GM12872 (cell line): Measurements from ENCODE around the gene PEX14.

Source experiments
- CTCF ChIP-seq: IDR thresholded peaks from 3 replicates; pipeline ENCODE4 v1.5.1; 2011; ENCODE audit warnings: low read depth, mild to moderate bottlenecking, low read length, moderate library complexity; ENCODE audit not compliant: insufficient read depth

The PEX14 gene

GRCh38 chr1:10662824-10663677 is 188.3 kb downstream of the PEX14 start:
- no peak for TF ChIP-seq CTCF

DNA sequence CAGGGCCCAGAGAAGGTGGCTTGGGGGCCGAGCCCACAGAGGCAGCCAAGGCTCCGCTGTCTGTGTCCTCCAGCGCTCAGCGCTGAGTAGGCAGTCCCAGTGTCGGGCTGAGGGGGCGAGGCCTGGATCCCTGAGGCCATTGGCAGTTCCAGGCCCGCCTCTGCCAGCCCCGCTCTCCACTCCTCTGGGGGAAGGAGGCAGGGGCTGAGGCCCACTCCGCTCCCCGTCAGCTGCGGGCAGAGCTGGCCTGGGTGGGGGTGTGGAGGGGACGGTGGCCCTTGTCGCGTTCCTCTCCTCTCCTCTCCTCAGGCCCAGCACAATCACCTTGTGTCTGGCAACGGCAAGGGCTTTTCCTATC is 188.9 kb downstream of the PEX14 start:
- no peak for TF ChIP-seq CTCF

DNA sequence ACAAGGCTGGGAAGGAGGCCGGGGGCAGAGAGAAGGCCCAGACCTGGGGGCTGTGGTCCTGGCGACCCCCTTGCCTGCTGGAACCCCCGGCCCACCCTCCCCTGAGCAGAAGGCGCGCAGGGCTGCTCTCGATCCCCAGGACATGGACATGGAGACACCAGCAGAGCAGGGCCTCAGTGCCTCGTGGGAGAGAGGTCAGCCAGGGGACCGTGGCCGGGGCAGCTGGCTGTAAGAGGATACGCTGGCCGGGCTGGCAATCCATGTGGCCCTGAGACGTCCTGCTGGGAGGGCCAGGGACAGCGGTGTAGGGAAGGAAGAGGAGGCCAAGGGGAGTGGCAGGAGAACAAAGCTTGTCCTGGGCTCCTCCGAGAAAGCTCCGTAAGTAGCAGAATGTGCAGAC is 189.5 kb downstream of the PEX14 start:
- no peak for TF ChIP-seq CTCF

DNA sequence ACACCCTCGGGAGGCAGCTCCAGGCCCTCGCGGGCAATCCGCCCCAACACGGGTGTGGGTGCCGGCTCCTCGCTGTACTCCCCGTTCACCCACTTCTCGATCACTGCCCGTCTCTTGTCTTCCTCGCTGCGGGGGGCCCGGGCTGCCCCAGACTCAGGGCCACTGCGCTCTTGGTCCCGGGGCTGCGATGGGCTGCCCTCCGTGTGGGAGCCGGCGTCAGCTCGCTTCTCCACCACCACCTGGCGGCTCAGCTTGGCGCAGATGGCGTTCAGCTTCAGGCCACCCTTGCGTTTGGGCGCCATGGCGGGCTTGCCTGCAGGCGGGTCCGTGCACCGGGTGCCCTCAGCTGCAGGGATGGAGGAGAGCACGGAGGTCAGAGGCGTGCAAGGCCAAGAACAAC is 190.5 kb downstream of the PEX14 start:
- TF ChIP-seq CTCF: no peak

DNA sequence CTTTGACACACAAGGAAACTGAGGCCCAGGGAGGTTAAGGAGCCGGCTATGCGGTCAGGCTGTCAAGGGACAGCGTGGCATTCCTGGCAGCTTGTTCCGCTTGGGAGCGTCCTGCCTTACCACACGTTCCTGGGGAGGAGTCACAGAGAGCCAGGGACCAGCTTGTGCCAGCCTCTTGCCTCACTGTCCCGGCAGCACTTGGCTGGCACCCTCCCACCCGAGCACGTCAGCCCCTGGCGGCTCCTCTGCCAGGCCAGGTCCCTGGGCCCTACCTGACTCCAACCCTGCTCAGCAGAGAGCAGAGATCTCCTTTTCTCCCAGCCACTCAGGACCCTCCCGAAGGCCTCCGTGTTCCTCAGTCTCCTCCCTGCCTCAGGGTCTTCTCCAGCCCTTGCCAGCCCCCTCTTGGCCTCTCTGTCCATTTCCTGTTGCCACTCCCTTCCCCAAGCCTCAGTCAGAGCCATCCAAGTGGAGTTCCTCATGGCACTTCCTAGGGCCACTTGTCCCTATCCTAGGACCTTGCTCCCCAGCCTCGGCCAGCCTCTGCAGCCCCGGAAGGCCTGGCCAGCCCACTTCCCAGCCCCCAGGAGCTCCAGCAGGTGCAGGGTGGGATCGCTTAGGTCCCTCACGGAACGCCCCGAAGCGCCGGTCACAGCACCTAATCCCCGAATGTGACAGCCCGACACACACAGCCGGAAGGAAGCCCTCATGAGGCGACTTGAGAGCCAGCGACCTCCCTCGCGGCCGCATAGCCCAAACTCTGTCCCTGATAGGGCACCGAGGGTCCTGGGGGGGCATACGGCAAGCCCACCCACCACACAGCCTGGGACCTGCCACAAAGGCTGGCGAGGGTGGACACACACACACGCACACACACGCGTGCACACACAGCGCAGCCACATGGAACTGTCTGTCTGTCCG is 191.4 kb downstream of the PEX14 start:
- no peak for TF ChIP-seq CTCF

- no peak for TF ChIP-seq CTCF
Measured at GRCh38 chr1:10667861-10668761, 193.4 kb downstream of the PEX14 start.
